Motor neuron (in vitro differentiated cells): ENCODE measurements around the gene CSRP1. TPM values are rescaled to one million over a fixed set of nuclear protein-coding genes. Genes with fewer than 3 reads are reported as not detected.

Experiments used
- ATAC-seq, 8 experiments: fragments of 200-7000 bp; cut with Tn5 transposase; replicated peaks in 6 of 8; 2 replicates each; pipeline ENCODE4 v1.8.0; 2021; ENCODE audit warnings: mild to moderate bottlenecking in 8 of 8, moderate library complexity in 8 of 8
- H3K27ac ChIP-seq, 2 donors: fragments of 250-450 bp; sonication (Bioruptor Pico); 2 replicates each; pipeline ENCODE4 v1.9.0; 2021; ENCODE audit warnings: antibody characterized with exemption in 2 of 2, mild to moderate bottlenecking in 2 of 2, moderate library complexity in 1 of 2
- H3K4me1 ChIP-seq, 2 donors: fragments of 250-450 bp; sonication (Bioruptor Pico); replicated peaks in 1 of 2; 2 replicates each; pipeline ENCODE4 v1.6.1; 2021; ENCODE audit warnings: antibody characterized with exemption in 2 of 2, mild to moderate bottlenecking in 2 of 2, moderate library complexity in 1 of 2
- H3K4me3 ChIP-seq, 5 donors: fragments of 250-450 bp; sonication (Bioruptor Pico); 2 replicates each; pipeline ENCODE4 v1.9.0; 2021; ENCODE audit warnings: antibody characterized with exemption in 5 of 5, mild to moderate bottlenecking in 5 of 5, moderate library complexity in 4 of 5
- WGBS, 10 experiments: fragments of 450-650 bp; shearing (Covaris generic); methylation state at CpG; one replicate each; pipeline ENCODE4 v1.0.0; 2022; 5-methylcytosine and 5-hydroxymethylcytosine counted together
- in situ Hi-C, 9 experiments: fragments of 400-800 bp; cut with MboI; loops; one replicate each; pipeline ENCODE4 v1.15.0; 2021; ENCODE audit warnings: low sequenced_read_pairs in 9 of 9, low pct_unique_long_range_greater_than_20kb in 2 of 9; ENCODE audit not compliant: unreplicated experiment in 9 of 9
- total RNA-seq, 8 experiments: library from RNA; unstranded; fragments of 300-600 nt; gene quantifications; 2 replicates each; pipeline versions ENCODE4 v1.2.3 to v1.2.4, GENCODE V29; 2022

The CSRP1 gene
- total RNA-seq, 8 experiments from 2014 or later: 9.0 to 109 (median 54.9) TPM

DNA sequence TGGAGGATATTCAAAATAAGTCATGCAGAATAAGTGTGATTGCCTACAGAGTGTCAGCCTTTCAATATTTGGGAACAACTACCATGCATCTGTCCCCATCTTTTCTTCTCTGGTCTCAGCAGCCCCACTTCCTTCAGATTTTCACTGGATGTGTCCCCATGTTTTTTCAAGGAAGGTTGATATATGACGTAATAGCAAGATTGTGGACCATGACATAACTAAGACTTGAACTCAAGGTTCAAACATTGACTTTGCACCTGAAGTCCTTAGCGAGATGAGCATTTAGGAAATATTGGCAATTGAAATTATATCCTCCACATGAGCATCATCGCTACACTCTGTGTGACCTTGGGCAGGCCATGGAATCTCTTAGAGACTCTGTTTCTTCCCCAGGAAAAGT lies 37.8 kb upstream of the CSRP1 start:
- no peak overlapping the region for H3K4me3 ChIP-seq
- H3K27ac ChIP-seq: no peak overlapping the region
- peaks cover 8 to 10% of the 10 kb centered on the region in 2 donors for H3K4me1 ChIP-seq
- in situ Hi-C loops: loop anchor here in 1 of 9 experiments (25.0 kb wide), 1 partner anchor 593 kb away; the partner anchor contains the start of gene ARL8A
- ATAC-seq: no peak
- 77 to 100% (median 97%) methylated on average over 1 to 3 of the region's 3 CpGs; no CpG with 5 or more reads in 1 of the 10 experiments for WGBS, 10 experiments

DNA sequence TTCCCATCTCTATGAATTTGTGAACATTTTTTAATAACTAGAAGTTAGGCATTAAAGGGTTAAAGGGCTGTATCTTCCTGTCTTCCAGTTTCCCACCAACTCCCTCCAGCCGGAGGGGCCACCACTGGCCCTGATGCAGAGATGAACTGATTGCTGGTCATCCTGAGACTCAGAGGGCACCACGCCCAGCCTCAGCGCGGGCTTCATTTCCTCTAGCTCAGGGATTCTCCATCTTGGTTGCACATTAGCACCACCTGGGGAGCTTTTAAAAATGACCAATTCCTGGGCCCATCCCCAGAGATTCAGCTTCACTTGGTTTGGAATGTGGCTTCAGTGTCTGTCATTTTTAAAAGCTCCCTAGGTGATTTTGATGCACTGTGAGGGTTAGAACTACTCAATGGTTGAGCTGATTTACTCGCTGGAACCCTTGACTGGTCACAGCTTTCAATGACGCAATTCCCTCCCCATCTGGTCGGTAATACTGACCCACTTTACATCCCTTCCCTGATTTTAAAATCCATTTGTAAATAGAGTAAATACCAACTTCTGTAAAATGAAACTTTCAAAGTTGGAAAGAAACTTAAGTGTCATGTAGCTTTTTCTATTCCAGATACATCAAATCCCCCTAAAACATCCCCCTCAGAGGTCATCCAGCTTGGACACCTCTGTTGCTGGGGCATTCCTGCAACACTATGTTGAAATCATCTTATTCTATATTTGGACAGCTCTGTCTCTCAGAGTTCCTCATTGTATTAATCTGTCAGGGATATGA lies 37.1 kb upstream of the CSRP1 start:
- in situ Hi-C loops: loop anchor here in 1 of 9 experiments (25.0 kb wide), 1 partner anchor 593 kb away; the partner anchor contains the start of gene ARL8A
- peak in 1 of 8 experiments; percentile 12 for ATAC-seq
- Histone ChIP-seq H3K4me1 (peaks cover 9 to 10% of the 10 kb centered on the region in 2 donors), H3K27ac (no peak overlapping the region), H3K4me3 (no peak overlapping the region)
- WGBS, 10 experiments: 55 to 100% (median 69%) methylated on average over 2 to 7 of the region's 7 CpGs; no CpG with 5 or more reads in 3 of the 10 experiments

- in situ Hi-C loops: loop anchor here in 1 of 9 experiments (25.0 kb wide), 1 partner anchor 595 kb away; the partner anchor contains the start of gene ARL8A
- WGBS, 10 experiments: 3 to 88% (median 72%) methylated on average over 2 to 9 of the region's 9 CpGs; no CpG with 5 or more reads in 1 of the 10 experiments
- H3K27ac ChIP-seq: no peak overlapping the region
These were observed 35.5 kb upstream of the CSRP1 start for GRCh38 chr1:201542309-201543035.

GRCh38 chr1:201540846-201541735 lies 34.2 kb upstream of the CSRP1 start:
- Histone ChIP-seq H3K4me3 (peak overlapping the region in 1 of 5 donors; percentile 70), H3K27ac (no peak overlapping the region)

More at GRCh38 chr1:201542309-201543035, 35.5 kb upstream of the CSRP1 start:
- Histone ChIP-seq H3K4me1 (peaks cover 9 to 15% of the 10 kb centered on the region in 2 donors), H3K4me3 (no peak overlapping the region)
- ATAC-seq: no peak

DNA sequence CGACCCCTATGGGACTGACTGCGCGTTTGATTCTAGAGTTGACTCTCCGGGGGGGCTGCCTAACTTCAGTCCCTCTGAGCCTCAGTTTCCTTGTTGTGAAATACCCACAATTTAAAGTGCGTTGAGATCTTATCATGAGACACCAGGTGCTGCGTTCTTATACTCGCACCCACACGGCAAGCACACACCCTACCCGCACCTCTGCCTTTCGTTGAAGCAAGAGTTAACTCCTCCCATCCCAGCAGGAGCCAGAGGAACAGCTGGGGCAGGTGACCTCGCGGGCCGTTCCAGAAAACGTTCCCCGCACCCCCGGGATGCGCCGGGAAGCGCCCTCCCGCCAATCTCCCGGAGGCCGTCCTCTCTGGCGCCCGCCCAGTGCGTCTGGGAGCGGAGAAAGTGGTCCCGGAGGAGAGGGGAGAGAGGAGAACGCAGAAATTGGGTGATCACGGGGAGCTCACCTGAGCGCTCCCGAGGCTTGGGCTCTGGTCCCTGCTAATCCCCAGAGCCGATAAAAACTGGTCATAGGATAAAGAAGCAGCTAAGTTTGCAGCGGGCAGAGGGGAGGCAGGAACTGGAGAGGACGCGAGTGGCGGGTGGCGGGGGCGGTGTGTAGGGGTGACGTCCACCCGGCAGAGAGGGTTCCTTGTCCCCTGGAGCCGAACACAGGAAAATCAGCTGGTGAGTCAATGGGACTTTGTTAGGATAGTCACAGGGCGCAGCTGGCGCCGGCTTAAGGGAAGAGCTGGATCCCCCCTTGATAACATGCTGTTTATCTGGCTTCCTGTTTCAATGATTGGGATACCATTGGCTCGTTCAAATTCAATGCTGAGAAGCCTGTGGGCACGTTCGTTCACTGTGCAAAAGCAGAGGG lies 32.9 kb upstream of the CSRP1 start:
- in situ Hi-C loops: loop anchor here in 1 of 9 experiments (25.0 kb wide), 1 partner anchor 598 kb away; the partner anchor contains the start of gene ARL8A
- Histone ChIP-seq H3K4me3 (peak overlapping the region; percentile 41 to 70 (median 43)), H3K27ac (no peak overlapping the region), H3K4me1 (peaks cover 16 to 17% of the 10 kb centered on the region in 2 donors)
- WGBS, 10 experiments: 0 to 8% (median 1%) methylated on average over 1 to 36 of the region's 47 CpGs; no CpG with 5 or more reads in 2 of the 10 experiments
- ATAC-seq: peak in 7 of 8 experiments; percentile 2 to 60 (median 51)

More at GRCh38 chr1:201540846-201541735, 34.2 kb upstream of the CSRP1 start:
- peaks cover 9 to 13% of the 10 kb centered on the region in 2 donors for H3K4me1 ChIP-seq
- ATAC-seq: no peak
- in situ Hi-C loops: loop anchor here in 1 of 9 experiments (25.0 kb wide), 1 partner anchor 596 kb away; the partner anchor contains the start of gene ARL8A
- 71 to 100% (median 93%) methylated on average over 2 to 12 of the region's 12 CpGs; no CpG with 5 or more reads in 1 of the 10 experiments for WGBS, 10 experiments

- peaks cover 18% of the 10 kb centered on the region in 2 donors for H3K4me1 ChIP-seq
- H3K27ac ChIP-seq: no peak within 1 kb of the TSS
- 0 to 14% (median 3%) methylated on average over 3 to 35 of the region's 93 CpGs; no CpG with 5 or more reads in 3 of the 10 experiments for WGBS, 10 experiments
- H3K4me3 ChIP-seq: peak within 1 kb of the TSS; percentile 41 to 70 (median 43)
- peak; percentile 56 to 84 (median 77) for ATAC-seq
- in situ Hi-C loops: loop anchor here in 1 of 9 experiments (25.0 kb wide), 1 partner anchor 598 kb away; the partner anchor contains the start of gene ARL8A
These were observed 32.0 kb upstream of the CSRP1 start, which contains the start of gene NAV1 for GRCh38 chr1:201538612-201539551. Gene NAV1 (plus strand): TSS chr1:201539127. CDS start chr1:201622885, 83,758 bp downstream.

GRCh38 chr1:201537891-201538611 lies 31.1 kb upstream of the CSRP1 start:
- Histone ChIP-seq H3K27ac (no peak overlapping the region), H3K4me1 (peaks cover 18% of the 10 kb centered on the region in 2 donors), H3K4me3 (peak overlapping the region in 3 of 5 donors; percentile 41 to 70 (median 62))
- ATAC-seq: no peak
- in situ Hi-C loops: loop anchor here in 1 of 9 experiments (25.0 kb wide), 1 partner anchor 599 kb away; the partner anchor contains the start of gene ARL8A
- 0 to 83% (median 10%) methylated on average over 1 to 6 of the region's 6 CpGs; no CpG with 5 or more reads in 5 of the 10 experiments for WGBS, 10 experiments

GRCh38 chr1:201537467-201537866 lies 30.5 kb upstream of the CSRP1 start:
- no peak overlapping the region for H3K4me3 ChIP-seq
- ATAC-seq: no peak
- H3K27ac ChIP-seq: no peak overlapping the region
- WGBS, 10 experiments: 82 to 100% (median 94%) methylated on average over 1 to 4 of the region's 4 CpGs; no CpG with 5 or more reads in 1 of the 10 experiments
- H3K4me1 ChIP-seq: peaks cover 18% of the 10 kb centered on the region in 2 donors
- in situ Hi-C loops: loop anchor here in 1 of 9 experiments (25.0 kb wide), 1 partner anchor 600 kb away; the partner anchor contains the start of gene ARL8A

DNA sequence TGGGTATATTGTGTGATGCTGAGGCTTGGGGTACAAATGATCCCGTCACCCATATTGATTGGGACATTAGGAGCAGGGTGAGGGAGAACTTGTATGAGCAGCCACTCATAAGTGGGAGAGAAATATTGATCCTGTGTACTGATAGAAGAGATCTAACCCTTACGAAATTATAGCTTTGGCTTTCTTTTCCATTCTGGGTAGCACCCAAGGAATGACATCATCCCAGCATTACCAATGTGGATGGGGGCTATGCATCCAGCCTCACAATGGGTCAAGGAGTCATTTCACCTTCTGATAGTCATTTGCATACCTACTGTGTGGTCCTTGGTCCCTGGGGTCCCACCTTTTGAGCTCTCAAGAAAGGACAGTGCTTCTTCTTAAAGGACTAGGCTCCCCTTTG lies 30.1 kb upstream of the CSRP1 start:
- Histone ChIP-seq H3K27ac (no peak overlapping the region), H3K4me3 (no peak overlapping the region), H3K4me1 (peaks cover 18% of the 10 kb centered on the region in 2 donors)
- 46 to 87% (median 71%) methylated on average over 1 to 2 of the region's 2 CpGs; no CpG with 5 or more reads in 3 of the 10 experiments for WGBS, 10 experiments
- ATAC-seq: no peak
- in situ Hi-C loops: loop anchor here in 1 of 9 experiments (25.0 kb wide), 1 partner anchor 600 kb away; the partner anchor contains the start of gene ARL8A
